Neural cell (in vitro differentiated cells): Measurements from ENCODE around the gene RNF4. TPM values are rescaled to one million over a fixed set of nuclear protein-coding genes. Genes with fewer than 3 reads are reported as not detected.

Experiments
- H2AFZ ChIP-seq: fragments of 200-600, 300-800 bp; sonication (generic), shearing (Covaris generic); 2 replicates; pipeline ENCODE4 v1.6.0; 2014; ENCODE audit warnings: low read depth, mild to moderate bottlenecking, antibody characterized with exemption, low read length, moderate library complexity
- H3F3A ChIP-seq: fragments of 200-600 bp; shearing (Covaris generic); 2 replicates; pipeline ENCODE4 v1.6.1; 2016; ENCODE audit warnings: mild to moderate bottlenecking, moderate library complexity, mixed read lengths, antibody characterized with exemption, low read length; ENCODE audit not compliant: insufficient read depth, poor library complexity, severe bottlenecking
- H3K27ac ChIP-seq: fragments of 200-600, 300-800 bp; sonication (generic), shearing (Covaris generic); 2 replicates; pipeline ENCODE4 v1.5.1; 2014; ENCODE audit warnings: mild to moderate bottlenecking, low read length, moderate library complexity
- H3K27me3 ChIP-seq: fragments of 300-800, 200-600 bp; sonication (generic), shearing (Covaris generic); 2 replicates; pipeline ENCODE4 v1.6.0; 2014; ENCODE audit warnings: mild to moderate bottlenecking, low read depth, low read length, moderate library complexity; ENCODE audit not compliant: insufficient read depth
- H3K36me3 ChIP-seq: fragments of 300-800, 200-600 bp; sonication (generic), shearing (Covaris generic); 2 replicates; pipeline ENCODE4 v1.5.1; 2014; ENCODE audit warnings: mild to moderate bottlenecking, antibody characterized with exemption, low read length, moderate library complexity; ENCODE audit not compliant: insufficient read depth
- H3K4me2 ChIP-seq: fragments of 300-800, 200-600 bp; sonication (generic), shearing (Covaris generic); 2 replicates; pipeline ENCODE4 v1.6.0; 2014; ENCODE audit warnings: mild to moderate bottlenecking, low read length
- H3K4me3 ChIP-seq: fragments of 300-800, 200-600 bp; sonication (generic), shearing (Covaris generic); 2 replicates; pipeline ENCODE4 v1.5.1; 2014; ENCODE audit warnings: mild to moderate bottlenecking, low read length, moderate library complexity
- H3K79me2 ChIP-seq: fragments of 200-600 bp; shearing (Covaris generic); replicated peaks from 2 replicates; pipeline ENCODE4 v1.6.0; 2014; ENCODE audit warnings: mild to moderate bottlenecking, low read length, moderate library complexity; ENCODE audit not compliant: insufficient read depth
- H3K9ac ChIP-seq: fragments of 300-800, 200-600 bp; sonication (generic), shearing (Covaris generic); 2 replicates; pipeline ENCODE4 v1.6.1; 2016; ENCODE audit warnings: mild to moderate bottlenecking, low read length, mixed read lengths
- H3K9me2 ChIP-seq: fragments of 200-600 bp; shearing (Covaris generic); 2 replicates; pipeline ENCODE4 v1.6.1; 2016; ENCODE audit warnings: mild to moderate bottlenecking, low read length, mixed read lengths; ENCODE audit not compliant: insufficient read depth
- H3K9me3 ChIP-seq: fragments of 200-600, 300-800 bp; sonication (generic), shearing (Covaris generic); 2 replicates; pipeline ENCODE4 v1.6.1; 2016; ENCODE audit warnings: mild to moderate bottlenecking, mixed run types, low read length, moderate library complexity, mixed read lengths
- H4K20me1 ChIP-seq: fragments of 200-600 bp; shearing (Covaris generic); 2 replicates; pipeline ENCODE4 v1.6.1; 2016; ENCODE audit warnings: mild to moderate bottlenecking, mixed run types; ENCODE audit not compliant: insufficient read depth
- CTCF ChIP-seq: fragments of 450-650 bp; IDR thresholded peaks from 2 replicates; pipeline ENCODE4 v1.5.1; 2014; ENCODE audit warnings: antibody characterized with exemption, mild to moderate bottlenecking, moderate library complexity; ENCODE audit not compliant: poor library complexity, severe bottlenecking
- EP300 ChIP-seq: fragments of 450-650 bp; conservative IDR thresholded peaks from 2 replicates; pipeline ENCODE4 v1.6.1; 2014; ENCODE audit warnings: antibody characterized with exemption, mild to moderate bottlenecking, moderate library complexity; ENCODE audit not compliant: poor library complexity, severe bottlenecking
- EZH2 ChIP-seq: fragments of 200-600, 300-800 bp; shearing (Covaris generic), sonication (generic); IDR thresholded peaks from 2 replicates; pipeline ENCODE4 v1.6.1; 2014; ENCODE audit warnings: antibody characterized with exemption, low read length, borderline replicate concordance, mild to moderate bottlenecking; ENCODE audit not compliant: insufficient read depth, poor library complexity, severe bottlenecking
- MXI1 ChIP-seq: fragments of 450-650 bp; conservative IDR thresholded peaks from 2 replicates; pipeline ENCODE4 v1.6.1; 2014; ENCODE audit warnings: antibody characterized with exemption, mild to moderate bottlenecking; ENCODE audit not compliant: poor library complexity, severe bottlenecking
- POLR2AphosphoS5 ChIP-seq: IDR thresholded peaks from 2 replicates; pipeline ENCODE4 v1.6.1; 2012
- RAD21 ChIP-seq: fragments of 450-650 bp; conservative IDR thresholded peaks from 2 replicates; pipeline ENCODE4 v1.6.1; 2014; ENCODE audit warnings: antibody characterized with exemption, mild to moderate bottlenecking, moderate library complexity
- REST ChIP-seq: IDR thresholded peaks from 2 replicates; pipeline ENCODE4 v1.6.1; 2012; ENCODE audit warnings: borderline replicate concordance
- SMC3 ChIP-seq: fragments of 450-650 bp; conservative IDR thresholded peaks from 2 replicates; pipeline ENCODE4 v1.6.1; 2014; ENCODE audit warnings: antibody characterized with exemption, mild to moderate bottlenecking, moderate library complexity; ENCODE audit not compliant: poor library complexity
- TAF1 ChIP-seq: IDR thresholded peaks from 2 replicates; pipeline ENCODE4 v1.6.1; 2012; ENCODE audit warnings: low read depth
- polyA plus RNA-seq: library from polyadenylated mRNA; depleted of rRNA; stranded (reverse); fragments of >200 nt; gene quantifications from 2 replicates; pipeline ENCODE4 v1.2.3, GENCODE V29; 2014

Gene RNF4
- polyA plus RNA-seq, 1 donor from 2014 or later, result 48.2 TPM

GRCh38 chr4:2487632-2488031, 18.7 kb downstream of the RNF4 start:
- no peak for TF ChIP-seq POLR2AphosphoS5
- TF ChIP-seq EZH2, result no peak
- TF ChIP-seq RAD21, result no peak
- no peak for TF ChIP-seq TAF1
- TF ChIP-seq EP300, result no peak
- Histone ChIP-seq H3K9ac (no peak overlapping the region), H3K4me2 (no peak overlapping the region), H4K20me1 (peaks cover 7% of the 10 kb centered on the region), H3K9me3 (no peaks in the 10 kb centered on the region), H3K27ac (no peak overlapping the region), H3K4me3 (no peak overlapping the region), H3F3A (no peaks in the 10 kb centered on the region), H3K79me2 (peaks cover 51% of the 10 kb centered on the region), H3K9me2 (no peaks in the 10 kb centered on the region), H3K36me3 (no peaks in the 10 kb centered on the region), H3K27me3 (no peaks in the 10 kb centered on the region), H2AFZ (no peak overlapping the region)

- H3K36me3 ChIP-seq, result no peaks in the 10 kb centered on the region
- no peak overlapping the region for H3K4me2 ChIP-seq
- H3K9me2 ChIP-seq, result no peaks in the 10 kb centered on the region
- no peak overlapping the region for H3K4me3 ChIP-seq
- H3K27me3 ChIP-seq, result no peaks in the 10 kb centered on the region
- peaks cover 7% of the 10 kb centered on the region for H4K20me1 ChIP-seq
- no peaks in the 10 kb centered on the region for H3K9me3 ChIP-seq
- TF ChIP-seq REST, result no peak
- TF ChIP-seq EZH2, result no peak
- no peak for TF ChIP-seq CTCF
- TF ChIP-seq EP300, result no peak
- no peak for TF ChIP-seq SMC3
- TF ChIP-seq POLR2AphosphoS5, result no peak
- TF ChIP-seq MXI1, result no peak
- TF ChIP-seq TAF1, result no peak
- TF ChIP-seq RAD21, result no peak
- no peak overlapping the region for H3K27ac ChIP-seq
- no peak overlapping the region for H3K9ac ChIP-seq
- H3F3A ChIP-seq, result no peaks in the 10 kb centered on the region
- no peak overlapping the region for H2AFZ ChIP-seq
- H3K79me2 ChIP-seq, result peaks cover 40% of the 10 kb centered on the region
Observed at GRCh38 chr4:2489081-2489805, 20.3 kb downstream of the RNF4 start.
